K562 (cell line): Measurements from ENCODE around the gene NARF. TPM values are rescaled to one million over a fixed set of nuclear protein-coding genes. Genes with fewer than 3 reads are reported as not detected.

Experiments
- AFF4 ChIP-seq: sonication (generic); formaldehyde crosslinking; IDR thresholded peaks from 2 replicates; pipeline ENCODE4 v1.8.0; 2023; ENCODE audit warnings: mild to moderate bottlenecking, missing genetic modification reagents
- BACH1 ChIP-seq: fragments of 200-800 bp; sonication (Bioruptor generic); IDR thresholded peaks from 2 replicates; pipeline ENCODE4 v1.6.1; 2016; ENCODE audit warnings: missing genetic modification characterization, missing compliant biosample characterization
- ELK1 ChIP-seq: sonication (generic); formaldehyde crosslinking; IDR thresholded peaks from 2 replicates; pipeline ENCODE4 v1.8.1; 2022; ENCODE audit warnings: missing genetic modification reagents
- ESRRA ChIP-seq: fragments of 450-650 bp; IDR thresholded peaks from 2 replicates; pipeline ENCODE4 v1.6.1; 2014; ENCODE audit warnings: low read depth, mild to moderate bottlenecking, moderate library complexity, borderline replicate concordance
- HCFC1 ChIP-seq: IDR thresholded peaks from 2 replicates; pipeline ENCODE4 v1.6.1; 2012; ENCODE audit warnings: low read depth, low read length, improper control_type of control experiment
- MAX ChIP-seq: sonication (generic); formaldehyde crosslinking; IDR thresholded peaks from 2 replicates; pipeline ENCODE4 v1.9.0; 2022; ENCODE audit warnings: mild to moderate bottlenecking, missing genetic modification reagents
- MCM7 ChIP-seq, 2 experiments: fragments of 450-650 bp; IDR thresholded peaks; 2 replicates each; pipeline ENCODE4 v1.6.1; 2016 to 2018
- POLR2AphosphoS2 ChIP-seq: IDR thresholded peaks from 2 replicates; pipeline ENCODE4 v1.6.1; 2012; ENCODE audit warnings: low read length, improper control_type of control experiment
- RBM14 ChIP-seq: fragments of 200-400 bp; formaldehyde crosslinking; IDR thresholded peaks from 2 replicates; pipeline ENCODE4 v1.6.1; 2018; ENCODE audit warnings: low read depth, mild to moderate bottlenecking, low read length, moderate library complexity, borderline replicate concordance; ENCODE audit not compliant: insufficient read depth
- SETDB1 ChIP-seq: IDR thresholded peaks from one replicate; pipeline ENCODE4 v1.6.1; 2012; ENCODE audit warnings: low read length, control low read depth, inconsistent platforms
- SLC30A9 ChIP-seq: fragments of 250-450 bp; sonication (Bioruptor Pico); IDR thresholded peaks from 2 replicates; pipeline ENCODE4 v1.8.0; 2022; ENCODE audit warnings: mild to moderate bottlenecking, moderate library complexity
- ZBTB8A ChIP-seq: fragments of 450-650 bp; IDR thresholded peaks from 2 replicates; pipeline ENCODE4 v1.6.1; 2018; ENCODE audit warnings: mild to moderate bottlenecking, moderate library complexity; ENCODE audit not compliant: partially characterized antibody
- ZNF174 ChIP-seq: fragments of 250-450 bp; sonication (Bioruptor Pico); IDR thresholded peaks from 2 replicates; pipeline ENCODE4 v1.4.0; 2020; ENCODE audit warnings: mild to moderate bottlenecking
- ZNF175 ChIP-seq: fragments of 200-800 bp; sonication (Bioruptor generic); IDR thresholded peaks from 2 replicates; pipeline ENCODE4 v1.6.1; 2016; ENCODE audit warnings: low read depth, mild to moderate bottlenecking, missing genetic modification characterization, missing compliant biosample characterization
- ZNF224 ChIP-seq: sonication (generic); formaldehyde crosslinking; IDR thresholded peaks from 2 replicates; pipeline ENCODE4 v1.8.0; 2022; ENCODE audit warnings: mild to moderate bottlenecking, missing genetic modification reagents
- ZNF592 ChIP-seq: fragments of 450-650 bp; IDR thresholded peaks from 2 replicates; pipeline ENCODE4 v1.6.1; 2017; ENCODE audit warnings: antibody characterized with exemption, mild to moderate bottlenecking
- polyA plus RNA-seq, 8 experiments: library from polyadenylated mRNA; depleted of rRNA in 4 of 8; stranded (reverse) in 5 of 8; unstranded in 3 of 8; fragments of >200 nt; fragmentation: Nextera tagmentation in 2 of 8; fragmentation: Illumina TruSeq in 1 of 8; extraction: Ambion mirVana in 2 of 8; extraction: Trizol in 1 of 8; gene quantifications; 2 replicates each; pipeline versions ENCODE4 v1.2.1 to v1.2.3, GENCODE V29; 2011 to 2014; ENCODE audit warnings: inconsistent platforms in 1 of 8, missing spikeins in 1 of 8
- total RNA-seq, 7 experiments: library from RNA; depleted of rRNA in 6 of 7; stranded (reverse); fragments of >200 nt in 6 of 7; fragmentation: Illumina TruSeq in 2 of 7; extraction: Trizol in 2 of 7; gene quantifications; 2 replicates each; pipeline versions ENCODE4 v1.2.1 to v1.2.3, GENCODE V29; 2011 to 2021; ENCODE audit warnings: low replicate concordance in 1 of 7

Gene NARF
- total and polyA plus RNA-seq, 9 of the 15 experiments (the other 6 are each of a cell fraction or from before 2014, with no cell fraction given), result 60.4 to 423 (median 132) TPM

- no peak for TF ChIP-seq MCM7 (IDR thresholded peaks at IDR 0.05)
- no peak for TF ChIP-seq ELK1
- no peak; the same call in 1 of the 2 replicates for TF ChIP-seq HCFC1
- peak; percentile 44; the same call in 1 of the 2 replicates for TF ChIP-seq AFF4 (CRISPR knock-in tag)
- no peak for TF ChIP-seq BACH1 (tag)
- no peak; the same call in 1 of the 2 replicates for TF ChIP-seq POLR2AphosphoS2
- no peak for TF ChIP-seq ZBTB8A
- no peak for TF ChIP-seq SETDB1
- TF ChIP-seq ZNF592, result 0 out of 2 replicates have a peak, but pooled peaks have one; percentile 16
- no peak for TF ChIP-seq ZNF175 (CRISPR knock-in tag)
- no peak for TF ChIP-seq RBM14
- TF ChIP-seq ZNF174 (CRISPR knock-in tag), result no peak
- no peak; the same call in 1 of the 2 replicates for TF ChIP-seq ESRRA
- no peak for TF ChIP-seq ZNF224 (CRISPR knock-in tag)
- no peak for TF ChIP-seq SLC30A9
- peak; percentile 72 for TF ChIP-seq MAX (CRISPR knock-in tag)
Measured at GRCh38 chr17:82450357-82451106, 8.0 kb upstream of the NARF start, which contains the start of gene CYBC1 (continued).
